GM18502 (cell line): Measurements from ENCODE around the gene VARS1.
"Not testable (repeated sequence)": the region's sequence is repeated elsewhere in the genome, so short reads cannot be mapped to it uniquely, and the experiment has no call there.

ENCODE experiments used
- ATAC-seq: cut with Tn5 transposase; IDR thresholded peaks from one replicate; pipeline ENCODE4 v1.9.1; 2021; ENCODE audit warnings: mild to moderate bottlenecking; ENCODE audit not compliant: unreplicated experiment, poor library complexity

Gene VARS1

DNA sequence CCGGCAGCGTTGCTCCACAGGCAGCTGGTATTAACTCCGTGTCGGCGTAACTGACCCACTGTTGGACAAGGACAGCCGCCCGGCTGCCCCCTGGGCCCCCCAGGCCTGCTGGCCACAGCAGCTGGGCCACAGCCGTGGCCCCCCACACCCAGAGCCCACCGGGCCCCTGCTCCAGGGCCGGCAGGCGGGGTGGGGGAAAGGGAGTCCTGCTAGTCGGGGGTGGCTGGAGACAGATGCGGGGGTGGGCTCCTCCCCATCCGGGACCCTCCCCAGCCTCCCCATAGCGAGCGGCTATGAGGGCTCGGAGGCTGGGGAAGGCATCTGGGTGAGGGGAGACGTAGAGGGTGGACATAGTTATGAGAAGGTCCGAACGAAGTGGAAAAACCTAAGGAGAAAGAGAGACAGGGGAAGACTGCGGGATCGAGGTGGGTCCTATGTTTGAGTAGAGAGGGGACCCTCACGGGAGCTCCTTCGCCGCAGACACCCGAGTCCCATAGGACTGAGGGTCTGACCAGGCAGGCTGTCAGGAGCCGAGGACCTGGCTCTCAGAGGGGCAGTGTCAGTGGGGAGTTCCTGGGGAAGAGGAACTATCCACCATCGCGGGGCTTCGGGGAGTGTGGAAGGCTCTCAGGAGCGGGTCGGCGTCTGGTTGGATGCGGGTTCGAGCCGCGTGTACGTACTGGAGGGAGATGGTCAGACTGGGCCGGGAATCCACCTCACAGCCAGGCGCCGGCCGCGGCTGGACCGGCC, 511 bp downstream of the VARS1 start:
- no peak for ATAC-seq

- ATAC-seq, result no peak
Measured at GRCh38 chr6:31794294-31794865, 1.2 kb downstream of the VARS1 start.

GRCh38 chr6:31793927-31794245, 1.7 kb downstream of the VARS1 start:
- ATAC-seq, result not testable (repeated sequence)

DNA sequence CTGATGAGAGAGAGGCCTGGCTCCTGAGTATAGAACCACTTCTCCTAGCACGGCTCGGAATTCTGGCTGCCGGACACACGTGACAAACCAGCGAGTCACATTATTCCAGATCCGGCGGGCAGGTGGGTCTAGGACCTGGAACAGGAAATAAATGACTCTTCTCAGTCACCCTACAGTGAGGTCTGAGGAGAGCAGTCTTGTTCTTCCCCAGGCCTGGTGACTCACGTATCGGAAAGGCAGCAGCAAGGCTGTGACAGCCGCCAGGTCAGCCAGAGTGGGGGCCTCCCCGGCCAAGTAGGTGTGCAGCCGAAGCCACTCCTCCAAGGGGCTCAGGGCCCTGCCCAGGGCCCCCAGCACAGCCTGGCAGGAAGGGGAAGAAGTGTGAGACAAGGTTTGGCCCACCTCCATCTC, 2.8 kb downstream of the VARS1 start:
- no peak for ATAC-seq

- ATAC-seq, result no peak
Measured at GRCh38 chr6:31792090-31792374, 3.5 kb downstream of the VARS1 start.

DNA sequence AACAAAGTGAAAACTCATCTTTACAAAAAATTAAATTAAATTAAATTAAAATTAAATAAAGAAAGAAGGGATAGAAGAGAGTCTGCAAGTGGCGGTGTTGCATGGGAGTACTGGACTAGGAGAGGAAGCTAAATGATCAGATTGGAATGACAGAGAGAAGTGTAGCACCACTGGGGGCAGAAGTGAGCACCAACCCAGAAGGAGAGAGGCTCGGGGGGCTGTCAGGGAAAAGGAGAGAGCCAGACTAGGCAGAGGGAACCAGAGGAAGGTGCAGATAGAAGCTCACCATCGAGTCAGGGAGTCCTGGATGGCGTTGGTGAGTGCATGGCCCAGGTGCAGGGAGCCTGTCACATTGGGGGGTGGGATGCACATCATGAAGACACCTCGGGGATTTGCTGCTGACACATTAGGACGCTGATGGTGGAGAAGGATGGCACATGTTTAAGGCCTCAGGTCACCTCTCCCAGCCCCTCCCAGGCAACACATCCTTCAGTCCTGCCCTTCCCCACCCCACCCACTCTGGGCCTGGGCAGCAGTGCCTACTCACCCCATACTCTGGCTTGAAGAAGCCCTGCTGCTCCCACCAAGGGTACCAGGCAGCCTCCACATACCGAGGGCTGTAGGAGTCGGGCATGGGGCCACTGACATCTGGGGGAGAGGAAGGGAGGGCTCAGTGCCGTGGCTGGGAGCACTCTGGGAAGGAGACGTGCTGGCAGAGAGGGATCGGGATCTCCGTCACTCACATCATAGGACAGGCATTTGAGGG, 4.0 kb downstream of the VARS1 start:
- no peak for ATAC-seq

DNA sequence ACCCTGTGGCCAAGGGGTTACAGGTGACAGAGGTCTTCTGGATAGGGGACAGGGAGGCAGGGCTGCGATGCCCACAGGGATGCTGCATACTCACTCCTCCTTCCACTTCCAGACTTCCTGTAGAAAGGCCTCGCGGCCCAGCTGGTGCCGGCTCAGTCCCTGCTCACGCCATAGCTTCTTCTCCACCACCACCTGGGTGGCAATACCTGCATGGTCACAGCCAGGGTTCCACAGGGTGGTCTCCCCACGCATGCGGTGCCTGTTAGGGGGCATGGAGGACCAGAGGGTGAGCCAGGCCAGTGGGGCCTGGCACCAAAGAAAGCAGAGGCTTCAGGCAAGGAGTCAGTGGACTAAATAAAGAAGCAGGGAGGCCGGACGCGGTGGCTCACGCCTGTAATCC, 10.1 kb downstream of the VARS1 start:
- ATAC-seq, result no peak

- no peak for ATAC-seq
Measured at GRCh38 chr6:31784098-31784925, 11.2 kb downstream of the VARS1 start.

DNA sequence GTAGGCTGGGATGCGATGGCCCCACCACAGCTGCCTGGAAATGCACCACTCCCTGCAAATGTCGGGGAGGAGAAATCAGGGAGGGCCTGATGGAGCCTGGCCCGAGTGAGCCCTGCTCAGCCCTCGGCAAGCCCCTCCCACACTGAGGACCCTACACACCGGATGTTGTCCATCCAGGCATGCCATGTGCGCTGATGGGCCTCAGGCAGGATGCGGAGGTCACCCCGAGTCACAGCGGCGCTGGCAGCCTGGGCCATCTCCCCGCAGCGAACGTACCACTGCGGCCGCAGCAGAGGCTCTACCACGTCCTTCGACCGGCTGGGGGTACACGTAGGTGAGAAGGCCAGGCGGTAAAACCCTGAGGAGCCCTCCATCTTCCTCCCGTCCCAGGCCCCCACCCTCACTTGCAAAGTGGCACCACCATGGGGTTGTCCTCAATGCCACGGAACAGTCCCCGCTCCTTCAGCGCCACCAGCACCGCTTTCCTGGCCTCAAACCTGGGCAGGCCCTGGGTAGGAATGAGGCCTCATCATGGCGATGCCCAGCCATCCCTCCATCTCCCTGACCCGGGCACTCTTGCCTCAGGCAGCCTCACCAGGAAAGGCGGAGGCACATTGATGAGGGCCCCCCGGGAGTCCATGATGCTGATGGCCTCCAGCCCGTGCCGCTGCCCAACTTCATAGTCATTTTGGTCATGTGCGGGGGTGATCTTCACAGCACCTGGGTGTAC, 13.3 kb downstream of the VARS1 start:
- ATAC-seq, result no peak

DNA sequence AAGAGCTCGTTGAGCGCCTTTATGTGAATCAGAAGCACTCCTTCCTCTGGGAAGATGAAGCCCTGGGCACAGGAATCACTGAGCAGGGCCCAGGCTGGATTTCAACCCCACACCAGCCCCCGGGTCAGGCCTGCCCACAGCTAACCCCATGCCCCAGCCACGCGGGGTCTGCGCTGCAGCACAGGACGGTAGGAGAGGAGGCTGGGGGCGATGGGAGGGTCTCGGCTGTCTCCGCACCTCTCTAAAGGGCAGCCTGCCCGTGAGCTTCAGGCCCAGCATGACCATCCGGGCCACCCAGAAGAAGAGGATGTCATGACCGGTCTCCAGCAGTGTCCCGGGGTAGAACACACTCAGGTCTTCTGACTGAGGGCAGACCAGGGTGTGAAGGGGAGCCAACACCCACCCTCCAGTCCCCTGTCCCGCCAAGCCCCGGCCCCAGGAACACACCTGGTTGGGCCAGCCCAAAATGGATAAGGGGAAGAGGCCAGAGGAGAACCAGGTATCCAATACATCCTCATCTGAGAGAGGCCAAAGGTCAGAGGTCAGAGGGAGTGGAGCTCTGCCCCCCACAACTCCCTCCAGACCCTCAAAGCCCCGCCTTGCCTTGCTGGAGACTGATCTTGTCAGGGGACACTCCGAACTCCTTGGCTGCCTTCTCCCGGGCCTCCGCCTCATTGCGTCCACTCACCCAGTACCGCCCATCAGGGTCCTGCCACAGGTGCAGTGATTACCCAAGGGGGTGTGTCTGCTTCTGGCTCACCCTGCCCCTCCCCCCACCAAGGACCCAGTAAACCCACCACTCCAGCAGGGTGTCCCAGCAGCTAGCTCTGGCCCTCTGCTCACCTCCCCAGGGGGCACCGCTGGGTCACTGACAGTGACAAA, 14.1 kb downstream of the VARS1 start:
- ATAC-seq, result no peak

GRCh38 chr6:31780507-31781243, 14.9 kb downstream of the VARS1 start:
- no peak for ATAC-seq

DNA sequence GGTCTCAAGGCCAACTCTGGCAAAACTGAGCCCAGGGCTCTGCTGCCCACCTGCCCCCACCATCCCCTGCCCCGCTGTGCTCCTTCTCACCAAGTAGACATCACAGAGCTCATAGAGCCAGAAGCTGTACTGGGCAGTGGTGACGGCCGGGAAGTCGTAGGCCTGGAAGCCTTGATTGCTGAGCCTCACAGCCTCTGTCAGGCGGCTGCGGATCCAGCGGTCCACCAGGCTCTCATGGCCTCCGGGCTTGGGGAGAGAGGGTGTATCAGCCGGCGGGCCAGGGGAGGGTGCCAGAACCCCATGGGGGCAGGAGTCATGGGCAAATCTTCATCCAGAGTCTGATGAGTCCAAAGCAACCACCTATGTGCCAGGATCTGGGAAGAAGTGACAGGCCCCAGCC, 15.6 kb downstream of the VARS1 start:
- no peak for ATAC-seq

DNA sequence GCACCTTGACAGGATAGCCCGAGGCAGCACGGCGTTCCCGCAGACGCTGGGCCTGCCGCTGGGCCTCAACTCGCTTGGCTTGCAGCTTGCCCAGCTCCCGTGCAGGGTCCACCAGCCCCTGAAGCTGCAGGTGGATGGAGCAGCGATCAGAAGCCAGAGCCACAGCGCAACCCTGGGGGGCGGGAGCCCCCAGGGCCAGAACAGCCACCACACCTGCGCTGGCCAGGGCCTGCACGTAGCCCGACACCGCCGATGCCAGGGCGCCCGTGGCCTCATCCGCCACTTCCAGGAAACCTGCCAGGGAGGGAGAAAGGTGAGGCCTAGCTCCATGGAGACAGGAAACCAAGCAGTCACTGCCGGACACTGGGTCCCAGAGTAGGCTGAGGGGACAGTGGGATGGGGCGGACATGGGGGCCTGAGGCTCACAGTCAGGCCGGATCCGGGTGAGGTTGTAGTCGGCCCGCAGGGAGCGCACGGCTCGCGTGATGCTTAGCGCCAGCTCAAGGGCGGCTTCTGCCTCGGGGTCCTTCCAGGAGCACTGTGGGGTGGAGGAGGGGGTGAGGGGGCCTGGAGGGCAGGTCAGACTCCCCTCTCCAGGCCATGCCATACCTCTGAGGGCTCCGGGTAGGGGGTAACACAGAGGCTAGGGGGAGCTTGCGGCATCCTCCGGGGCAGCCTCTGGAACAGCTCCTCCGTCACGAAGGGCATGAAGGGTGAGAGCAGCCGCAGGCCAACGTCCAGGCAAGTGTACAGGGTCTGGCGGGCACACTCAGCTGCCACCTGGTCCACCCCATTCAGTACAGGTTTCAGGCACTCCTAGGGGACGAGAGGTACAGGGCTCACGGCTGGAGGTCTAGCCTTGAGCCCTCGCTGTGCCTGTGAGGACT, 16.3 kb downstream of the VARS1 start:
- ATAC-seq, result no peak

DNA sequence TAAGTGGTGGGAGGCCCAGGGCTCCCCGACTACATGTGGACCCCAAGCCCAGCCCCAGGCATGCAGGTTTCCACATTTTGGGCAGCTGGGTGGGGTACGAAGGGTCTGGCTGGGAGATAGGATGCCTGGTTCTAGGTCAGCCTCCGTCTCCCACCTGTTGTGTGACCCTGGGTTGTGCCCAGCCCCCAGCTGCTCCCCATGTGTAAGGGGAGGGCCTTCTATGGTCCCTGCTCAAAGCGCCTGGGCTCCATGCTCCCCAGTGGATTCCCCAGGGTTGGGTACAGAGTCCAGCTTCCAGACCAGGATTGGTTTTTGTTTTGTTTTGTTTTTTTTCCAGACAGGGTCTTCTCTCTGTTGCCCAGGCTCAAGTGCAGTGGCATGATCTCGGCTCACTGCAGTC, 17.4 kb downstream of the VARS1 start:
- no peak for ATAC-seq

GRCh38 chr6:31777667-31778050, 17.9 kb downstream of the VARS1 start:
- ATAC-seq, result no peak

DNA sequence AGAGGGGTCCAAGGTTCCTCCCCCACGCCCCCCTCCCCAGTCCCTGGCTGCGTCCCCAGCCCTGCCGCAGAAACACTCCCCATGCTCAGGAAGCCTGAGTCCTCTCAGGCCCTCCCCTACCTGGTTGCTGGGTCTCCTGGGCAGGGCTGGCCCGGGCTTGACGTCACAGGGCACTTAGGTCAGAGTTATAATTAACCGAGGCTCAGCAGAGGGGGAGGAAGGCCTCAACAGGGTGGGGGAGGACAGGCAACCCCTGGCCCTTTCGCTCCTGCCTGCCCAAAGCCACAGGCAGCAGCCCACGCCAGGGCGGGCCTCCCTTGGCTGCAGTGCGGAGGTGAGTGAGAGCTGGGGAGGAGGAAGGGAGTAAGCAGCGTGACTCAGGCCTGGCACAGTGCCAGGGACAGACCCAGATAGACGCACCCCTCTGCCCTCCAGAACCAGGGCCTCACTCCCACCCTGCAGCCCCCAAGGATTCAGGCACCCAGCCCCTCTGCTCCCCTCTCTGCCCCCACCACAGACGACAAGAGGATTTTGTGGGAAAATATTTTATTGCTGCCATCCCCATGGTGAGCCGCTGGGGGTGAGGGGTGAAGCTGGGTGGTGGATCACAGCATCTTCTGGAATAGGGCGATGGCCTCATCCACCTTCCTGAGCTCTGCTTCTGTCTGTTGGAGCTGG, 18.4 kb downstream of the VARS1 start, which contains the start of gene VWA7:
Gene VWA7 (minus strand): TSS at position 340 of the 678 bp plus-strand sequence. CDS start 549 bp downstream, outside the sequence.
- peak; percentile 77 for ATAC-seq

GRCh38 chr6:31776485-31776988, 19.0 kb downstream of the VARS1 start:
- peak; percentile 26 for ATAC-seq
